Retinal pigment epithelial cell (primary cell): ENCODE data around the gene RSPO4.

ENCODE experiments used
- DNase-seq: peaks from one replicate; pipeline ENCODE4 v3.0.0-alpha.2; 2010; ENCODE audit warnings: low read depth
- H3K4me3 ChIP-seq: 2 replicates; pipeline ENCODE4 v1.5.1; 2011; ENCODE audit warnings: mild to moderate bottlenecking, low read length, control low read depth, moderate library complexity
- CTCF ChIP-seq: conservative IDR thresholded peaks from 2 replicates; pipeline ENCODE4 v1.5.1; 2011; ENCODE audit warnings: low read depth, low read length, control low read depth, inconsistent platforms

Gene RSPO4

GRCh38 chr20:1001911-1002681 lies at the start of gene RSPO4:
RSPO4 (minus strand) TSS chr20:1002311; CDS start chr20:1002164, 147 bp downstream.
- no peak within 1 kb of the TSS for H3K4me3 ChIP-seq
- DNase-seq, result no peak
- TF ChIP-seq CTCF, result no peak

- no peak for TF ChIP-seq CTCF
- no peak for DNase-seq
- H3K4me3 ChIP-seq, result no peak overlapping the region
Observed at GRCh38 chr20:1050440-1050839, 48.3 kb upstream of the RSPO4 start.

- no peak for DNase-seq
- no peak for TF ChIP-seq CTCF
- no peak overlapping the region for H3K4me3 ChIP-seq
Observed at GRCh38 chr20:1045860-1046418, 43.8 kb upstream of the RSPO4 start.

GRCh38 chr20:1041845-1042390 lies 39.8 kb upstream of the RSPO4 start:
- no peak overlapping the region for H3K4me3 ChIP-seq
- no peak for DNase-seq
- no peak for TF ChIP-seq CTCF

GRCh38 chr20:1038205-1038604 lies 36.1 kb upstream of the RSPO4 start:
- H3K4me3 ChIP-seq, result no peak overlapping the region
- TF ChIP-seq CTCF, result no peak
- DNase-seq, result no peak

- no peak overlapping the region for H3K4me3 ChIP-seq
- DNase-seq, result no peak
- no peak for TF ChIP-seq CTCF
Observed at GRCh38 chr20:1037039-1037438, 34.9 kb upstream of the RSPO4 start.

- TF ChIP-seq CTCF, result no peak
- H3K4me3 ChIP-seq, result no peak overlapping the region
- no peak for DNase-seq
Observed at GRCh38 chr20:1035466-1035865, 33.4 kb upstream of the RSPO4 start.
